ENCODE measurements around the gene HECW1. TPM values are rescaled to one million over a fixed set of nuclear protein-coding genes. Genes with fewer than 3 reads are reported as not detected.

HECW1 gene
- polyA plus RNA-seq, 2 of the 4 experiments (the other 2 are of a cell fraction) = 11.3 TPM

GRCh38 chr7:43242628-43243255 is 130.3 kb downstream of the HECW1 start:
- ATAC-seq (no peak), FAIRE-seq (no peak), DNase-seq (ENCODE audit: low read depth in 1 of 2, low spot score in 1 of 2) (no peak)
- Histone ChIP-seq H3K9me3 (no peaks in the 10 kb centered on the region), H3K4me2 (no peak overlapping the region), H3K27ac (no peak overlapping the region), H3K4me1 (no peaks in the 10 kb centered on the region), H3K4me3 (no peak overlapping the region)
- TF ChIP-seq TFCP2L1 (CRISPR knock-in tag; IDR thresholded peaks at IDR 0.05) = no peak
- no peak for TF ChIP-seq MAX (IDR thresholded peaks at IDR 0.05)
- TF ChIP-seq MYC (IDR thresholded peaks at IDR 0.05; ENCODE audit: borderline replicate concordance, low read length) = no peak
- TF ChIP-seq NPAS2 (CRISPR knock-in tag; IDR thresholded peaks at IDR 0.05; ENCODE audit: borderline replicate concordance) = no peak
- ChIA-PET POLR2A (no interaction called here), CTCF (interaction anchor here (0.9 to 3.1 kb wide), 5 partner anchors 9 to 323 kb away, joined by 3 to 13 read pairs (median 3); no protein-coding TSS in a partner anchor)
- 86% methylated on average over 13 of the region's 13 CpGs for WGBS (ENCODE audit: missing lambda C conversion rate)

- no peak for TF ChIP-seq MYC (IDR thresholded peaks at IDR 0.05; ENCODE audit: borderline replicate concordance, low read length)
- TF ChIP-seq BHLHE40 (IDR thresholded peaks at IDR 0.05; ENCODE audit: low read depth, low read length) = no peak
- no peak for TF ChIP-seq RCOR1 (IDR thresholded peaks at IDR 0.05; ENCODE audit: low read depth, low read length)
- TF ChIP-seq, protein P1, sequence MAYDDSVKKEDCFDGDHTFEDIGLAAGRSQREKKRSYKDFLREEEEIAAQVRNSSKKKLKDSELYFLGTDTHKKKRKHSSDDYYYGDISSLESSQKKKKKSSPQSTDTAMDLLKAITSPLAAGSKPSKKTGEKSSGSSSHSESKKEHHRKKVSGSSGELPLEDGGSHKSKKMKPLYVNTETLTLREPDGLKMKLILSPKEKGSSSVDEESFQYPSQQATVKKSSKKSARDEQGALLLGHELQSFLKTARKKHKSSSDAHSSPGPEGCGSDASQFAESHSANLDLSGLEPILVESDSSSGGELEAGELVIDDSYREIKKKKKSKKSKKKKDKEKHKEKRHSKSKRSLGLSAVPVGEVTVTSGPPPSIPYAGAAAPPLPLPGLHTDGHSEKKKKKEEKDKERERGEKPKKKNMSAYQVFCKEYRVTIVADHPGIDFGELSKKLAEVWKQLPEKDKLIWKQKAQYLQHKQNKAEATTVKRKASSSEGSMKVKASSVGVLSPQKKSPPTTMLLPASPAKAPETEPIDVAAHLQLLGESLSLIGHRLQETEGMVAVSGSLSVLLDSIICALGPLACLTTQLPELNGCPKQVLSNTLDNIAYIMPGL (CRISPR knock-in tag; IDR thresholded peaks at IDR 0.05; ENCODE audit: borderline replicate concordance) = no peak
- no peak for TF ChIP-seq HOXB13 (CRISPR knock-in tag; IDR thresholded peaks at IDR 0.05; ENCODE audit: low read depth)
- no peak for TF ChIP-seq FOXS1 (CRISPR knock-in tag; IDR thresholded peaks at IDR 0.05)
- TF ChIP-seq HDAC2 (IDR thresholded peaks at IDR 0.05) = no peak
- no peak for TF ChIP-seq TFCP2L1 (CRISPR knock-in tag; IDR thresholded peaks at IDR 0.05)
- TF ChIP-seq HEYL (CRISPR knock-in tag; IDR thresholded peaks at IDR 0.05) = no peak
- no peak for TF ChIP-seq POLR2AphosphoS2 (conservative IDR thresholded peaks at IDR 0.05; ENCODE audit: low read length)
- no peak for TF ChIP-seq MAZ (IDR thresholded peaks at IDR 0.05; ENCODE audit: borderline replicate concordance, low read depth, low read length)
- TF ChIP-seq NFE2L2 (conservative IDR thresholded peaks at IDR 0.05; ENCODE audit: low read length) = no peak
- TF ChIP-seq PHF8 (IDR thresholded peaks at IDR 0.05; ENCODE audit: borderline replicate concordance, low read depth) = no peak
- no peak for TF ChIP-seq CHD2 (IDR thresholded peaks at IDR 0.05; ENCODE audit: low read length, partially characterized antibody)
- Histone ChIP-seq H3K4me1 (peaks cover 8% of the 10 kb centered on the region), H3K4me2 (no peak overlapping the region), H3K4me3 (no peak overlapping the region), H3K9me3 (no peaks in the 10 kb centered on the region), H3K27ac (no peak overlapping the region)
- 68% methylated on average over 3 of the region's 3 CpGs for WGBS (ENCODE audit: missing lambda C conversion rate)
- DNase-seq (ENCODE audit: low read depth in 1 of 2, low spot score in 1 of 2) (no peak), FAIRE-seq (no peak), ATAC-seq (no peak)
- POLR2A ChIA-PET = no interaction called here
- CTCF ChIA-PET = interaction anchor here (1.0 to 3.1 kb wide), 4 partner anchors 17 to 303 kb away, joined by 3 to 13 read pairs (median 4); no protein-coding TSS in a partner anchor
These were observed 131.8 kb downstream of the HECW1 start for GRCh38 chr7:43244232-43244631.

- H3K4me2 ChIP-seq = no peak overlapping the region
- H3K27ac ChIP-seq = no peak overlapping the region
- no peak overlapping the region for H3K4me3 ChIP-seq
- WGBS (ENCODE audit: missing lambda C conversion rate) = 92% methylated on average over 6 of the region's 6 CpGs
- ATAC-seq (no peak), FAIRE-seq (no peak), DNase-seq (ENCODE audit: low read depth in 1 of 2, low spot score in 1 of 2) (no peak)
- ChIA-PET POLR2A (no interaction called here), CTCF (interaction anchor here (1.0 to 1.6 kb wide), 3 partner anchors 21 to 304 kb away, joined by 3 to 4 read pairs (median 4); no protein-coding TSS in a partner anchor)
- no peaks in the 10 kb centered on the region for H3K9me3 ChIP-seq
- H3K4me1 ChIP-seq = peaks cover 8% of the 10 kb centered on the region
- TF ChIP-seq ZC3H11A (IDR thresholded peaks at IDR 0.05) = no peak
- no peak for TF ChIP-seq ZNF302 (CRISPR knock-in tag; IDR thresholded peaks at IDR 0.05)
- no peak for TF ChIP-seq ZFP36 (IDR thresholded peaks at IDR 0.05; ENCODE audit: borderline replicate concordance, partially characterized antibody)
- no peak for TF ChIP-seq E2F6 (IDR thresholded peaks at IDR 0.05; ENCODE audit: borderline replicate concordance, low read depth)
- TF ChIP-seq, protein P2, sequence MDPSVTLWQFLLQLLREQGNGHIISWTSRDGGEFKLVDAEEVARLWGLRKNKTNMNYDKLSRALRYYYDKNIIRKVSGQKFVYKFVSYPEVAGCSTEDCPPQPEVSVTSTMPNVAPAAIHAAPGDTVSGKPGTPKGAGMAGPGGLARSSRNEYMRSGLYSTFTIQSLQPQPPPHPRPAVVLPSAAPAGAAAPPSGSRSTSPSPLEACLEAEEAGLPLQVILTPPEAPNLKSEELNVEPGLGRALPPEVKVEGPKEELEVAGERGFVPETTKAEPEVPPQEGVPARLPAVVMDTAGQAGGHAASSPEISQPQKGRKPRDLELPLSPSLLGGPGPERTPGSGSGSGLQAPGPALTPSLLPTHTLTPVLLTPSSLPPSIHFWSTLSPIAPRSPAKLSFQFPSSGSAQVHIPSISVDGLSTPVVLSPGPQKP (IDR thresholded peaks at IDR 0.05; ENCODE audit: low read depth, low read length) = no peak
- no peak for TF ChIP-seq USF2 (IDR thresholded peaks at IDR 0.05)
- TF ChIP-seq ATOH8 (CRISPR knock-in tag; IDR thresholded peaks at IDR 0.05; ENCODE audit: low read depth) = no peak
- TF ChIP-seq FOXS1 (CRISPR knock-in tag; IDR thresholded peaks at IDR 0.05) = no peak
- TF ChIP-seq POLR2A (IDR thresholded peaks at IDR 0.05; ENCODE audit: low read length) = no peak
- TF ChIP-seq KDM5A (IDR thresholded peaks at IDR 0.05) = no peak
- TF ChIP-seq NR3C1 (IDR thresholded peaks at IDR 0.05) = no peak
These were observed 132.3 kb downstream of the HECW1 start for GRCh38 chr7:43244784-43245183.
